Activated naive CD4-positive, alpha-beta T cell treated with anti-CD3 and anti-CD28 coated beads, Interleukin-2, amount 50 U/mL, for 72 hours (primary cell): ENCODE measurements around the gene DRC1. TPM values are rescaled to one million over a fixed set of nuclear protein-coding genes. Genes with fewer than 3 reads are reported as not detected.

Experiments used
- ATAC-seq, 2 donors: fragments of 150-1000 bp; cut with Tn5 transposase; 2 replicates each; pipeline ENCODE4 v1.10.0; 2021; ENCODE audit warnings: mild to moderate bottlenecking in 2 of 2, moderate library complexity in 2 of 2
- DNase-seq, 2 donors: peaks; one replicate each; pipeline ENCODE4 v3.0.0; 2021 to 2022; ENCODE audit warnings: low spot score in 2 of 2
- H3K27ac Mint-ChIP-seq, 2 donors: one replicate each; pipeline ENCODE4 v1.8.0; 2022; ENCODE audit warnings: mild to moderate bottlenecking in 2 of 2, mixed read lengths in 2 of 2
- H3K36me3 Mint-ChIP-seq, 2 donors: one replicate each; pipeline ENCODE4 v1.8.0; 2022; ENCODE audit warnings: mixed read lengths in 2 of 2
- H3K9me3 Mint-ChIP-seq, 2 donors: one replicate each; pipeline ENCODE4 v1.8.0; 2022; ENCODE audit warnings: mixed read lengths in 2 of 2
- total RNA-seq, 2 donors: library from RNA; stranded (reverse); gene quantifications; one replicate each; pipeline ENCODE4 v1.2.3, GENCODE V29; 2022

DRC1 gene
- total RNA-seq, 2 donors from 2014 or later = not detected

DNA sequence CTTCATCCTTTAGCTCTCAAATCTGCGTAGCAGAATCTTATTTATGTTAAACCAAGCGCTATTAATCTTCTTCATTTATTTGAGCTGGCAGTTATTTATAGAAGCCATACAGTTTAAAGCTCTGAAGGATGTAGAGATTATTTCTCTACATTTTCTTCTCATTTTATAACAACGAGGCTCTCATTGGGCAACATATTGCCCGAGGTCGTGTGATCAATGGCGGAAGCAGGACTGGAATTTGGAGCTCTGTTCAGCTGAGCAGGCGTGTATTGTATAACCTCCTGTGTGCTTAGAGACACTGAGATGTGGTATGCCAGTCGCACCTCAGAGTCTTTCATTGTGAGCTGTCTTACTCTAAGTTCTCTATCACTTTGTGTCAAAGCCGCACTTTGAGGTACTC lies 17.5 kb upstream of the DRC1 start:
- ATAC-seq (no peak), DNase-seq (no peak)
- Mint-ChIP-seq H3K27ac (no peak overlapping the region), H3K9me3 (no peaks in the 10 kb centered on the region), H3K36me3 (peaks cover 0 to 13% of the 10 kb centered on the region in 2 donors)

DNA sequence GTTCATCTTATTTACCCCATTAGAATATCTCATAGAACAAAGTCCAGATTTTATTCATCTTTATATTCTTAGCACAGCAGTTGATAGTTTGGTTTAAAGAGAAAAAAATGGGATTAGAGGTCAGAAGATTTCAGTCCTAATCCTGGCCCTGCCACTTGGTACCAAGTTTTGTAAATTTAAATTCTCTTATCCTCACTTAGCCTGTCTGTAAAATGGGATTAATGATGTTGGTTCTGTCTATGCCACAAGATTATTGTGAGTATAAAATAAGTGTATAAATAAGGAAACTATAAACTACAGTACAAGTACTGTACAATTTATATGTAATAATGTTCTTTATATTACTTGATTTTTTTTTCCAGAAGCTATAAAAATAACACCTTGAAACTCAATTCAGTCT lies 17.1 kb upstream of the DRC1 start:
- no peak for ATAC-seq
- DNase-seq = no peak
- Mint-ChIP-seq H3K36me3 (peaks cover 0 to 13% of the 10 kb centered on the region in 2 donors), H3K9me3 (no peaks in the 10 kb centered on the region), H3K27ac (no peak overlapping the region)

DNA sequence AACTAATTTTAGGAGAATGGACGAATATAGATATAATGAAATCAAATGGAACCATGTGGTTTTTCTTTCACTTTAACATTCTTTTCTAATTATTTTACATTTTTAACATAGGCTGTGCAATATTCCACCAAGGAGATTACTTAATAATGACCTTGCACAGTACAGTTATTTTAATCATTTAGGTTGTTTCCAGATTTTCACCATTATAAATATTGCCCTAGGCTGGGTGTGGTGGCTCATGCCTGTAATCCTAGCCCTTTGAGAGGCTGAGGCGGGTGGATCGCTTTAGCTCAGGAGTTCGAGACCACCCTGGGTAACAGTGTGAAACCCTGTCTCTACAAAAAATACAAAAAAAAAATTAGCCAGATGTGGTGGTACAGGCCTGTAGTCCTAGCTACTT lies 14.5 kb upstream of the DRC1 start:
- Mint-ChIP-seq H3K36me3 (peaks cover 0 to 4% of the 10 kb centered on the region in 2 donors), H3K9me3 (no peaks in the 10 kb centered on the region), H3K27ac (no peak overlapping the region)
- ATAC-seq (no peak), DNase-seq (no peak)

DNA sequence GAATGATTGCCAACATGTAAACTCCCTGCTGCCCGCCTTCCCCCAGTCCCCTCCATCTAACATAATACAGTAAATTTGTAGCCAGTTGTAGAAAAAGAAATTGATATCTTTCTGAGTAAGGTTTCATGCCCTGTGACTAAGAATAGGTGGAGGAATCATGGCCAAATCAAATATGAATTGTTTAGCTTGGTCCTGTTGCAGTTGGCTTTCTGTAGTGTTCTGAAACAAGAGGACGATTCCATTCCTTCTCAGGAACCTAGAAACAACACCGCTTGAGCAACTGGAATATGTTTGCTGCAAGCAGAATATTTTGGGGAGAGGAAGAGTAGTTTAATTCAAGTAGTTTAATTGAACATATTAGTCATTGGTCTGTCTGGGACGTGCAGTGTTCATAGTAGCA lies 7.0 kb upstream of the DRC1 start:
- Mint-ChIP-seq H3K9me3 (no peaks in the 10 kb centered on the region), H3K36me3 (no peaks in the 10 kb centered on the region), H3K27ac (no peak overlapping the region)
- no peak for ATAC-seq
- no peak for DNase-seq

DNA sequence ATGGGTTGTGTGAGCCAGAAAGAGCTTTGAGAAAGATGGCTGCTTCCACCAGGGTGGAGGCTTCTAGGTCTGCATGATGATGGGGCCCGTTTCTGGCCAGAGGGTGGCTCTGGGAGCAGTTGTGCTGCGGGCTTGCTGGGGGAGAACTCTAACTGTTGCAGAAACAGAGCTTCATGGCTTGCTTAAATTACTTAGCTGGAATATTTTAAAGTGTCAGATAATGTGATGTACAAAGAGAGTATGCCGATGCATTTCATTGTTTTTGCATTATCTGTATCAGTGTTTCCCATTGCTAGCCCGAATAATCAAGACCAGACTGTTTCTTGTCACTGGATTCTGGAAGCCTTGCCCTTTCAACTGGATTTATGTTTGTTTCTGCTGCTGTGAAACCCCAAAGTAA lies 6.3 kb upstream of the DRC1 start:
- ATAC-seq = no peak
- Mint-ChIP-seq H3K9me3 (no peaks in the 10 kb centered on the region), H3K27ac (no peak overlapping the region), H3K36me3 (no peaks in the 10 kb centered on the region)
- no peak for DNase-seq

DNA sequence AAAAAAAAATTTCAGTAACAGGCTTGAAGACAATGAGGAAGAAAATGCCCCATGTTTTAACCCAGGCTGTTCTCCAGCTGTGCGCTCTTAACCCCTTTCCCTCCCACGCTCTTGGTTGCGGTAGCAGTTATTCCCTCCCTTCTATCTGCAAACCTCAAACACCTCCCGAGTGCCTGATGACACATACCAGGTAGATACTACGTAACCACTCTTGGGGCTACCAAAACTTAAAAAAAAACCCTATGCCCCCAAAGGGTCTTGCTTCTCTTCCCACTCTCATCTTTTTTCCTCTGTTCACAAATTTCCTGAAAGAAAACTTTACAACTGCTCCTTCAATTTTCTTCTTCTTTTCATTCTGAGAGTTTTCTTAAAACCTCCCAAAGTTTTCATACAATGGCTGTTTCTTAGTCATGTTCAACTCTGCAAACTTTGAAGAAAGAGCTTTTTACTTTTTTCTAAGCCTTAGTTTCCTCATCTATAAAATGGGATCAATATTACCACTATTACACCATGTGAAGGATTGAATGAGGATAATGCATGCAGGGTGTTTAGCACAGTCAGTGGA lies 4.9 kb upstream of the DRC1 start:
- peak in 1 of 2 donors; percentile 49 for DNase-seq
- H3K9me3 Mint-ChIP-seq = no peaks in the 10 kb centered on the region
- peak; percentile 95 to 96 for ATAC-seq
- peak overlapping the region; percentile 65 to 67 for H3K27ac Mint-ChIP-seq
- H3K36me3 Mint-ChIP-seq = no peaks in the 10 kb centered on the region

DNA sequence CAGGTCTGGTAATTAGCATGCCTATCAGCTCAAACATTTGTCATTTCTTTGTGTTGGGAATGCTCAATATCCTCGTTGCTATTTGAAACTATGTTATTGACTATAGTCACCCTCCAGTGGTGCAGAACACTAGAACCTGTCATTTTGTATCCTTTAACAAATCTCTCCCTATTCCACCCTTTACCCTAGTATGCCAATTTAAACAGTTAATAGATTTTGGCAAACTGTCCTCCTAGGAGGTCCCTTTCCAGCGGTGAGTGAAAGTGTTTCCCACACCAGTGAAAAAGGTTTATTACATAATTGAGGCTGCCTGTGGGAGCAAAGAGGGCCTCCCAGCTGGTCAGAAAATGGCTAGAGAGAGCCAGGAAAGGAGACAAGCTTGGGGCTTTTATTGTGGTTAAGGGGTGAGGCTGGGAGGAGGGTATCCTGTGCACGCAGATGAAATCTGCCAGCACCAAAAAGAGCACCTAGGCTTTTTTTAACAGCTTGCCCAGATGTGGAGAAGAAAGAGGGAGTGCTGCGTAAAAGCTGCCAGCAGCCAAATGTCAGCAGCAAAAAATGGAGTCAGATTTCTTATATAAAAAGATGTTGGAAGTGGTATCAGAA lies 1.8 kb upstream of the DRC1 start:
- Mint-ChIP-seq H3K27ac (no peak overlapping the region), H3K9me3 (no peaks in the 10 kb centered on the region), H3K36me3 (no peaks in the 10 kb centered on the region)
- DNase-seq (no peak), ATAC-seq (no peak)

DNA sequence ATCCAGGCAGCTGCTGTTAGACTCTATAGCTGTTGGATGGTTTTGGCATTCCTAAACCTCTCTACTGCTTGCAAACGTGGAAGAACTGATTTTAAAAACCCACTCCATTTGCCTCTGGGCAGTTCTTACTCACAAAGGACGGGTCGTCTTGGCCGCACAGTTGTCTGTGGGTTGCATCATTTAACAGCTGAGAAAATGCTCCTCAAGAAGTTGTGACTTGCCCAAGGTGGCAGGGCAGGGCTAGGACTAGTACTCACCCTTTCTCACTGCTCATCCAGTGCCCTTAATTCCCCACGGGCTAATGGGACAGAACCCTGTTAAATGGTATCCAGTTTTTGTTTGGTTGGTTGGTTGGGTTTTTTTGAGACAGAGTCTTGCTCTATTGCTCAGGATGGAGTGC lies 997 bp upstream of the DRC1 start:
- DNase-seq (no peak), ATAC-seq (no peak)
- Mint-ChIP-seq H3K27ac (no peak overlapping the region), H3K36me3 (no peaks in the 10 kb centered on the region), H3K9me3 (no peaks in the 10 kb centered on the region)

DNA sequence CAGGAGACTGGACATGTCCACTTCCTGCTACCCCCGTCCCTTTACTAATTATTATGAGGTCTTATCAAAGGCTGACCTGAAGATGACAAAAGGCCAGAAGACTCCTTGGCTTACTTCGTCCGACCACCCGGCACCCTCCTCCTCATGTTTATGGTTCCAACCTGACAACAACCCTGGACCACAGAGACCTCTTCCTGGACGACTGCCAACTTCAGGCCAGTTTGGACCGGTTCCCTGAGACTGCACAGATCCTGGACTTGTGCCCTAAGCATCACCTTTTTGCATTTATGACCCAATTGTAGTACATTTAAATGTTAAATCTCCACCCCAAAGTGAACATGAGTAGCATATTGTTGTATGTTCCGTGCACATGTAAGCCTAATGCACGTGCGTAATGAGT lies 5.8 kb downstream of the DRC1 start:
- no peak overlapping the region for H3K27ac Mint-ChIP-seq
- ATAC-seq (no peak), DNase-seq (no peak)
- H3K36me3 Mint-ChIP-seq = no peaks in the 10 kb centered on the region
- no peaks in the 10 kb centered on the region for H3K9me3 Mint-ChIP-seq

DNA sequence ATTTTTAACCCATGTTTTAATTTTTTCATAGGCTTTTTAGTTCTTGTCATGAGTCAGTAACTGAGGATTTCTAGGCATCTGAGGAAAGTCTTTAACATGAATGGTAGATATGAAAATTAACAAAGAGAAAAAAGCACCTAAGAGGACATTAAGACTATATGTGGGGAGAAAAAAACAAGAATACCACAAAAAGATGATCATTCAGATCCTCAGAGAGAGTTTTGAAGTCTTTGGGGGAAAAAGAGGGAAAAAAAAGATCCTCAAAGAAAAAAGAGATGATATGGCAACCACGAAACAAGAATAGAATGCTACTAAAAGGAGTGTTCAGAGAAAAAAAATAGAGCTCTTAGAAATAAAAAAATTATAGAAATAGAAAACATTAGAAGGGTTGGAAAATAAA lies 8.1 kb downstream of the DRC1 start:
- H3K27ac Mint-ChIP-seq = no peak overlapping the region
- H3K36me3 Mint-ChIP-seq = no peaks in the 10 kb centered on the region
- no peak for DNase-seq
- no peak for ATAC-seq
- H3K9me3 Mint-ChIP-seq = no peaks in the 10 kb centered on the region

DNA sequence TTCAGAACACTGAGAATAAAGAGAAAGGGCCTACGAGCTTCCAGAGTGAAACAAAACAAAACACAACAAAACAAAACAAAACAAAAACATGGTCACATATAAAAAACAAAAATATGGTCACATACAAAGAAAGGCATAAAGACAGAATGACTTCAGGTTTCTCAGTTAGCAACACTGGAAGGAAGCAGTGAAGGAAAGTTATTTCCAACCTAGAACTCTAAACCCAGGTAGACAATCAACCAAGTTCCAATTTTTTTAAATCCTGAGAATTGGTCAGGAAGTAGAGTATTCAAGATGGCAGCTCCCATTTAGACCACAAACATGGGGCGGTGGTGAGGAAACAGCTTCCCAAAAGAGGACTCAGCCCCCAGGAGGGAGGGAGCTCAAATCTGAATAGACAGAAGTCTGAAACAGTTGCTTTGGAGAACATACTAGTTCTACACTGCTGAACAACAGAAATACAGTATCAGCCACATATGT lies 9.1 kb downstream of the DRC1 start:
- ATAC-seq (no peak), DNase-seq (no peak)
- Mint-ChIP-seq H3K9me3 (no peaks in the 10 kb centered on the region), H3K27ac (no peak overlapping the region), H3K36me3 (no peaks in the 10 kb centered on the region)

DNA sequence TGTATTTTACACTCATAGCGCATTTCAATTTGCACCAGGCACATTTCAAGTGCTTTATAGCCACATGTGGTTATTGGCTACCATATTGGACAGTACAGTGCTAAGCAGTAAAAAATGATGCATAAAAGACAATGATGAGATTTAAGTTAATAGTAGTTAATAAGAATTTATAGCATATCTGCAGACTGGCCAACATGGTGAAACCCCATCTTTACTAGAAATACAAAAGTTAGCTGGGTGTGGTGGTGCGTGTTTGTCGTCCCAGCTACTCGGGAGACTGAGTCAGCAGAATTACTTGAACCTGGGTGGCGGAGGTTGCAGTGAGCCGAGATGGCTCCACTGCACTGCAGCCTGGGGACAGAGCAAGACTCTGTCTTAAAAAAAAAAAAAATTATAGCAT lies 9.7 kb downstream of the DRC1 start:
- no peak for DNase-seq
- Mint-ChIP-seq H3K36me3 (no peaks in the 10 kb centered on the region), H3K27ac (peak overlapping the region in 1 of 2 donors; percentile 82), H3K9me3 (no peaks in the 10 kb centered on the region)
- ATAC-seq = no peak

DNA sequence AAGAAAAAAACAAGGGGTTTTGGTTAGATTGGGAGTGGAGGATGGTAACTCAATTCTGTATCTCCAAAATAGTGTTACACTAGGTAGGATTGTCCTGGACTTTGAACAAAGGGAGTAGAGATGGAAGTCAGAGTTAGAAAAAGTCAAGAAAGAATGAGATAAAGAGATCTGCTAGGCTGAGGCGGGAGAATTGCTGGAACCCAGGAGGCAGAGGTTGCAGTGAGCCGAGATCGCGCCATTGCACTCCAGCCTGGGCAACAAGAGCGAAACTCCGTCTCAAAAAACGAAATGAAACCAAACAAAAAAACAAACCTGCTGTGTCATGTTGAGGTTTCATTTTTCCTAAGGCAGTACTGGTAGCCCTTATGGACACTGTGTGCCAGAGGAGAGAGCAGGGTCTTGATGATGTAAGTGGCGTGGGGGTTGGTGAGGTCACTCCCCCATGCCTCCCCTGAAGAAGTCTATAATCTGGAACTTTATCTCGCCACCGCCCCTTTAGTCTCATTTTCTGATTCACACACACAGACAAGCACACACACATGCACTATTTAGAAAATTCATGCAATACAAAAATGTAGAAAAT lies 10.5 kb downstream of the DRC1 start:
- ATAC-seq (peak; percentile 63 to 83), DNase-seq (no peak)
- no peaks in the 10 kb centered on the region for H3K9me3 Mint-ChIP-seq
- peak overlapping the region in 1 of 2 donors; percentile 82 for H3K27ac Mint-ChIP-seq
- H3K36me3 Mint-ChIP-seq = no peaks in the 10 kb centered on the region

DNA sequence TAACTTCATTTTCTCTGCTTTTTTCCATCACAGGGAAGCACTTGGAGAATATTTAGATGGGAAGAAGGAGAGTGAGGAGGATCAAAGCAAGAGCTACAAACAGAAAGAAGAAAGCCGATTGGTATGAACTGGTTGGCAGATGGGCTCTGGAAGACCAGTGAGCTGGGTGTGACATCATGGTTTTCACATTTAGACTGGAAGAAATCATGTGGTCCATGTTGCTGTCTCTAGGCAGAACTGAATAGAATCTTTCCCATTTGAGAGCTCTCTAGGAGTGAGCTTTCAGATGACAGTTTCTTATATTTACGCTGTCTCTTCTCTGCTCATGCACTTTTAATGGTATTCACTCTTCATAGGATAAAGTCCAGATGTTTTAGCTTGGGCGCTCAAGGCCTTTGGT lies 12.6 kb downstream of the DRC1 start:
- Mint-ChIP-seq H3K36me3 (no peaks in the 10 kb centered on the region), H3K27ac (no peak overlapping the region)

DNA sequence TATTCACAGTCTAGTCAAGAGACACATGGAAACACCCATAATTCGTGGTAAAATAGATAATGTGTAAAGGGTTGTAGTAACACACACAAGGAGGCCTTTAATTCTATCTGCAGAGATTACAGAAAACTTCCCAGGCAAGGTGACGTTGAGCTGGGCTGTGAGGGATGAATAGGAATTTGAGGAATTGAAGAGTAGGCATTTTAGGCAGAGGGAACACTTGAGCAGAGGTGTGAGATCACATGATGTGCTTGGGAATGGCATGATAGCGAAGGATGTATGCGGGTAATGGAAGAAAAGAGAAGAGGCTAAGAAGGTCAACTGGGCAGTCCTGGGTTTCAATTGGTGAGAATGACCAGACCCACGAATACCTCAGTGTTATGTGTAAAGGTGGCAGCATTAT lies 20.2 kb downstream of the DRC1 start:
- Mint-ChIP-seq H3K9me3 (no peaks in the 10 kb centered on the region), H3K27ac (no peak overlapping the region), H3K36me3 (no peaks in the 10 kb centered on the region)
- ATAC-seq = no peak
- no peak for DNase-seq

More for the DNA sequence above, 12.6 kb downstream of the DRC1 start:
- ATAC-seq (no peak), DNase-seq (no peak)
- H3K9me3 Mint-ChIP-seq = no peaks in the 10 kb centered on the region

DNA sequence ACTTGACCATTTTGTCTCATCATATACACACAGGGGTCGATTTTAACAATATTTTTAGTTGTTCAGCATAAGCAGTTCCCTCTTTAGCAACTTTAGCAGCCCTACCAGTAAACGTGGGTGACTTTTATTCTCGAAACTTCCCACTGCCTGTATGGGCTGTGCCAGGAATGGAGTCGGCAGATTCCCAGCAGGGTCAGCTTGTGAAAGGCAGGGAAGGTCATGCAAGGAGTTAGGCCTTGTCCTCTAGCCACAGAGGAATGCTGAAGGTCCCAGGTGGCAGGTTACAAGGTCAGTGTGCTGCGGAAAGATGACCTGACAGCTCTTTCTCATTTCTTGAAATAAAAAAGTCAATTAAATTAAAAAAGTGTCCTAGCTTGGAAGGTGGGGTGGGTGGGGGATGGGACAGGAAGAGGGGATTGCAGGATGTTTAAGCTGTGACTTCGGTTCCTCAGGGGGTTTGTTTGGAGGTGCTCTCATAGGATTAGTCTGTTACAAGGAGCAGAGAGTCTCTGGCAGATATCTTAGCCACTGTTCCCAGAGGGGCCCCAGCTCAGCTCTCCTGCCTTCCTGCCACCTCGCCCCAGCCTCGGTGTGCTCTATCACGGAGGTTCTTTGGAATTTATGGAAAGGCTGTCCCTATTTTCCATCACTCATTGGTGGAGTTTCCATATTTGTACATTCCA lies 21.4 kb downstream of the DRC1 start:
- ATAC-seq = no peak
- no peaks in the 10 kb centered on the region for H3K36me3 Mint-ChIP-seq
- no peaks in the 10 kb centered on the region for H3K9me3 Mint-ChIP-seq
- DNase-seq = no peak
- no peak overlapping the region for H3K27ac Mint-ChIP-seq

DNA sequence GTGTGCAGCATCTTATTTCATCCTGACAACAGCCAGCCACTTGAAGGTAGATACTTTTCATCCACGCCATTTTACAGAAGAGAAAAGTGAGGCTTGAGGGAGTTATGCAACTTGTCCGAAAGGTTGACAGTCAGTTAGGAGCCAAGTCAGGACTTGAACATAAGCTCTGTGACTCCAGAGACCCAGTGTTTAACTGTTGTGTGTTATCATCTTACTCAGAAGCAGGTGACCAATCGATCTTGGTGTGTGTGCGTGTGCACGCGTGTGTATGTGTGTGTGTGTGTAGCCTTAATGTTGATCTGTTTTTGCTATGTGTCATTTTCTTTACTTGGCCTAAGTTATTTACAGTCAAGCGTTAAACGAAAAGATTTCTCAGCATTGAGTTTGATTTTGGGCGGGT lies 22.0 kb downstream of the DRC1 start:
- DNase-seq (no peak), ATAC-seq (no peak)
- Mint-ChIP-seq H3K9me3 (no peaks in the 10 kb centered on the region), H3K36me3 (no peaks in the 10 kb centered on the region), H3K27ac (no peak overlapping the region)

DNA sequence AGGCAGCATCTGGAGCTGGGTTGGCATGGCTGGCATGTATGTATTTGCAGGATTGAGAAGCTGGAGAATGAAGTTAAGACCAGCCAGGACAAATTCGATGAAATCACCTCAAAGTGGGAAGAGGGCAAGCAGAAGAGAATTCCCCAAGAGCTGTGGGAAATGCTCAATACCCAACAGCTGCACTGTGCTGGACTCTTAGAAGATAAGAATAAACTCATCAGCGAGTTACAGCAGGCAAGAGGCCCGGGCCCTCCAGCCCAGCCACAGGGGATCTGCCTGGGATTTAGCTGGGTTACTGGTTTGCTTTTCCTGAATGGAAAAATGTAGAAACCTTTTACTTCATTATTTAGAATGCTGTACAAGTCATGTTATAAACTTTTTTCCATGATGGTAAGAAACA lies 22.5 kb downstream of the DRC1 start:
- Mint-ChIP-seq H3K27ac (no peak overlapping the region), H3K9me3 (no peaks in the 10 kb centered on the region), H3K36me3 (no peaks in the 10 kb centered on the region)
- DNase-seq = no peak
- no peak for ATAC-seq
